ENCODE data around the gene FER1L5.

The FER1L5 gene

DNA sequence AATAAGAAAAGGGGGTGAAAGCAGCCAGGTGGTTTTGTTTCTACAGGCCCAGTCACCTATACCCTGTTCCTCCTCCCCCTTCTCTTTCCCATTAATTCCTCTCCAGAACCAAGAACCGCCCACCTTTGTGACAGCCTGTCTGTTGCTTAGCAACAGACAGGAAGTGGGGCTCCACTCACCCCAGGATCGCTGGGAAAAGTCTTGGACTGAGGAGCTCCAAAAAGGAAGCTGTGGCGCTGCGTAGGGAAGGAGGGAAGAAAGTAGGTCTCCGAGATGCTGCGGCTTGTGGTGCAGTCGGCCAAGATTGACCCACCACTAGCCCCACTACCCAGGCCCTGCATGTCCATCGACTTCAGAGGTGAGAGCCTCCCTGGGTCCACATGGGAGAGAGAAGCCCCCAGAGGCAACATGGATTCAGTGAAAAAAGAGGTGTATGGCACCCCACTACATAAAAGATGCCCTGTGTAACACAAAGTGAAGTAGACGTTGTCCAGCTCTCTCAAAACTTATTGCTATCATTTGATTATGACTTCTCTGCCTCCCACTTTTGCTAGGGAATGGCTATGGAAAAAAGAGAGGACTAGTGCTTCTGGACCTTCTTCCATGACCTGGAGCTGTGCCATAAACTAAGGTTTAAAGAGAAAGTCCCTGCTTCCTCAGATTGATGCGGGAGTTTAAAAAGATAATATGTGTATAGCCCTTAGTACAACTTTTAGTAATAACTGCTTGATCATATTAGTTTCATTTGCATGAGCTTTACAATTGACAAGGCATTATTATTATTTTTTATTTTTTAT is at the start of gene FER1L5:
FER1L5 (plus strand) TSS at position 201 of the 797 bp plus-strand sequence; CDS start at position 274, 73 bp downstream.
- H3K4me3 ChIP-seq (ENCODE audit: low read depth, low read length): no peak within 1 kb of the TSS
- no peak for DNase-seq (ENCODE audit: low read depth)
- TF ChIP-seq, protein P1, sequence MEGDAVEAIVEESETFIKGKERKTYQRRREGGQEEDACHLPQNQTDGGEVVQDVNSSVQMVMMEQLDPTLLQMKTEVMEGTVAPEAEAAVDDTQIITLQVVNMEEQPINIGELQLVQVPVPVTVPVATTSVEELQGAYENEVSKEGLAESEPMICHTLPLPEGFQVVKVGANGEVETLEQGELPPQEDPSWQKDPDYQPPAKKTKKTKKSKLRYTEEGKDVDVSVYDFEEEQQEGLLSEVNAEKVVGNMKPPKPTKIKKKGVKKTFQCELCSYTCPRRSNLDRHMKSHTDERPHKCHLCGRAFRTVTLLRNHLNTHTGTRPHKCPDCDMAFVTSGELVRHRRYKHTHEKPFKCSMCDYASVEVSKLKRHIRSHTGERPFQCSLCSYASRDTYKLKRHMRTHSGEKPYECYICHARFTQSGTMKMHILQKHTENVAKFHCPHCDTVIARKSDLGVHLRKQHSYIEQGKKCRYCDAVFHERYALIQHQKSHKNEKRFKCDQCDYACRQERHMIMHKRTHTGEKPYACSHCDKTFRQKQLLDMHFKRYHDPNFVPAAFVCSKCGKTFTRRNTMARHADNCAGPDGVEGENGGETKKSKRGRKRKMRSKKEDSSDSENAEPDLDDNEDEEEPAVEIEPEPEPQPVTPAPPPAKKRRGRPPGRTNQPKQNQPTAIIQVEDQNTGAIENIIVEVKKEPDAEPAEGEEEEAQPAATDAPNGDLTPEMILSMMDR (IDR thresholded peaks at IDR 0.05; ENCODE audit: control insufficient read depth, extremely low read depth, insufficient read depth): no peak

DNA sequence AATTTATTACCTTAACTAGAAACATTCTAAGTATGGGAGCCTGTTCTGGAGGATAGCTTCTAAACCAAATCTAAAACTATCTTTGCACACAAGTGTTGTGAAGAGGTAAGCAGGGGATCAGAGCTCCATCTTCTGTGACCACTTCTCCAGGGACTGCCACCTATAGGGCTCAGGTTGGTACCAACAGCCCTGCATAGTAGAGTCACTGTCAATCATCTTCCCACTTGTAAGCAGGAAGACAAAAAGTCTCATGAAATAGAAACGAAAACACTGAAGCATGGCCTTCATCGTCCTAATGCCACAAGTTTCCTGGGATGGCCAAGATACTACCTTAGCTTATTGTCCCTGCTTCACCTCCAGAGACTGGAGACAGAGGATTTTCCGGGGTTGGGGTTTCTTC is 48.3 kb upstream of the FER1L5 start:
- no peak for DNase-seq (ENCODE audit: low read depth)
- TF ChIP-seq, protein P1 (IDR thresholded peaks at IDR 0.05; ENCODE audit: control insufficient read depth, extremely low read depth, insufficient read depth): no peak
- no peak overlapping the region for H3K4me3 ChIP-seq (ENCODE audit: low read depth, low read length)

GRCh38 chr2:96594691-96595152 is 47.8 kb upstream of the FER1L5 start:
- DNase-seq (ENCODE audit: low read depth): no peak
- H3K4me3 ChIP-seq (ENCODE audit: low read depth, low read length): no peak overlapping the region
- TF ChIP-seq, protein P1 (IDR thresholded peaks at IDR 0.05; ENCODE audit: control insufficient read depth, extremely low read depth, insufficient read depth): no peak

DNA sequence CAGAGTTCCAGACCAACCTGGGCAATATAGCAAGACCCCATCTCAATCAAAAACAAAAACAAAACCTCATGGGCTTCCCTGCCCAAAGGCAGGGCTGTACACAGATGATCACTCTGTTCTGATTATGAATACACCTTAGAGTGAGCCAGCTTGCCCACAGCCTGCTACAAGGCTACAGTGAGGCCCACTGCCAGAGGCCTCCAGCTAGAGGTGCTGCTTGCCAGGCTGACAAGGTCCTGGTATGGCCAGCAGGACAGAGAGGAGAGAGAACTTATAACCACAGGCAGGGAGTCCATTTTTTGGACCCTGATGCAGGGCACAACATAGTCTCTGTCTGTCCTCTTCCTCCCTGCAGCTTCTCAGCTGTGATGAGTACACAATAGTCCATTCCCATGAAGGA is 46.0 kb upstream of the FER1L5 start:
- TF ChIP-seq, protein P1 (IDR thresholded peaks at IDR 0.05; ENCODE audit: control insufficient read depth, extremely low read depth, insufficient read depth): no peak
- DNase-seq (ENCODE audit: low read depth): no peak
- no peak overlapping the region for H3K4me3 ChIP-seq (ENCODE audit: low read depth, low read length)

DNA sequence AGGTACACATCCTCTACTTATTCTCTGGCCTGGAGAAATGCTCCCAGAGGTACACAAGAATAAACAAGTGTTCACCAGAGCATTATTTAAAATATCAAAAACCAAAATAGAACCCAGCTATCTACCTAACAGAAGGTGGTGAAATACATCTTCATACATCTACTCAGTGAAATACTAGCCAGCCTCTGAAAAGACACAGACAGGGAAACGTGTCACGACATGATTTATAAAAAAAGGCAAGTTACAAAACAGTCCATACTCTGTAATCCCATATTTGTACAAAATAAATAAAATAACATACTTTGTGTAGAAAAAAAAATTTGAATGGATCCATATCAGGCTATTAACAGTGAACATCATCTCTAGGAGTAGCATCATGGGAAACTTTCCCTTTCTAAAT is 42.6 kb upstream of the FER1L5 start:
- H3K4me3 ChIP-seq (ENCODE audit: low read depth, low read length): no peak overlapping the region
- no peak for DNase-seq (ENCODE audit: low read depth)
- TF ChIP-seq, protein P1 (IDR thresholded peaks at IDR 0.05; ENCODE audit: control insufficient read depth, extremely low read depth, insufficient read depth): no peak

GRCh38 chr2:96601382-96602292 is 40.9 kb upstream of the FER1L5 start:
- no peak overlapping the region for H3K4me3 ChIP-seq (ENCODE audit: low read depth, low read length)
- TF ChIP-seq, protein P1 (IDR thresholded peaks at IDR 0.05; ENCODE audit: control insufficient read depth, extremely low read depth, insufficient read depth): no peak
- DNase-seq (ENCODE audit: low read depth): no peak
